Nephron progenitor cell (in vitro differentiated cells): ENCODE data around the gene MT2A.

ENCODE experiments used
- DNase-seq: peaks from one replicate; pipeline ENCODE4 v3.0.0; 2021
- H3K27ac Mint-ChIP-seq: 2 replicates; pipeline ENCODE4 v1.8.0; 2021; ENCODE audit warnings: mild to moderate bottlenecking, moderate library complexity, mixed read lengths
- H3K27me3 Mint-ChIP-seq: 2 replicates; pipeline ENCODE4 v1.8.0; 2021; ENCODE audit warnings: mild to moderate bottlenecking, low read depth, mixed read lengths; ENCODE audit not compliant: poor library complexity
- H3K36me3 Mint-ChIP-seq: 2 replicates; pipeline ENCODE4 v1.8.0; 2021; ENCODE audit warnings: low read depth, mixed read lengths
- H3K4me1 Mint-ChIP-seq: 2 replicates; pipeline ENCODE4 v1.8.0; 2021; ENCODE audit warnings: mixed read lengths
- H3K4me3 Mint-ChIP-seq: 2 replicates; pipeline ENCODE4 v1.8.0; 2021; ENCODE audit warnings: mild to moderate bottlenecking, moderate library complexity, mixed read lengths
- H3K9me3 Mint-ChIP-seq: 2 replicates; pipeline ENCODE4 v1.8.0; 2021; ENCODE audit warnings: mild to moderate bottlenecking, moderate library complexity, mixed read lengths
- CTCF ChIP-seq: fragments of 200-600 bp; sonication (generic); IDR thresholded peaks from 2 replicates; pipeline ENCODE4 v1.5.0; 2021; ENCODE audit warnings: antibody characterized with exemption

The MT2A gene

DNA sequence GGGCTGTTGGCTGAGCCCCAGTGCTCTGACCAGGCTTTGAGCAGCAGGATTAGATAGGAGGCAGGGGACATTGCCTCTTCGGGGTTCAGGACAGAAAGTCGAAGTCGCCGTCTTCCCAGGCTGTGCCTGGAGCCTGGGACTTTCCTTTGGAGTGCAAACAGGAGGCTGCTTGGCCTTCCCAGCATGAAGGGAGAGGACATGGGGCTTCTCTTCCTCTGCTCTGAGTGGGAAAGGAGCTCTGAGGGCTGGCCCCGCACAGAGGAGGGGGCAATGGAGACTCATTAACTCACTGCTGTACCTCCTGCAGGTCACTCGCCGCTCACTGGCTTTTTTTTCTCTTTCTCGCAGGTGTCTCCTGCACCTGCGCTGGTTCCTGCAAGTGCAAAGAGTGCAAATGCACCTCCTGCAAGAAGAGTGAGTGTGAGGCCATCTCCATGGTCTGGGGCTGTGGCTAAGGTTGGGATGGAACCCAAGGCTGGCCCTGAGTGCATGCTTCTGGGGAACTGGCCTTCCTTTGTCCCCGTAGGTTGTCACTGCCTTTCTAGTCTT lies 50.0 kb downstream of the MT2A start:
- H3K27ac Mint-ChIP-seq: no peak overlapping the region
- no peaks in the 10 kb centered on the region for H3K9me3 Mint-ChIP-seq
- no peaks in the 10 kb centered on the region for H3K36me3 Mint-ChIP-seq
- peak overlapping the region; percentile 84 for H3K4me3 Mint-ChIP-seq
- peaks cover 20% of the 10 kb centered on the region for H3K4me1 Mint-ChIP-seq
- TF ChIP-seq CTCF: no peak
- no peak for DNase-seq
- H3K27me3 Mint-ChIP-seq: peaks cover 100% of the 10 kb centered on the region
